K562 (cell line): ENCODE measurements around the gene ZBTB22. TPM values are rescaled to one million over a fixed set of nuclear protein-coding genes. Genes with fewer than 3 reads are reported as not detected.

Experiments used
- CCNT2 ChIP-seq: IDR thresholded peaks from 2 replicates; pipeline ENCODE4 v1.6.1; 2011; ENCODE audit warnings: borderline replicate concordance, low read depth, mild to moderate bottlenecking, moderate library complexity, mixed read lengths, low read length; ENCODE audit not compliant: insufficient read length; ENCODE audit errors: extremely low read depth
- E2F5 ChIP-seq: sonication (generic); formaldehyde crosslinking; IDR thresholded peaks from 2 replicates; pipeline ENCODE4 v1.8.0; 2022; ENCODE audit warnings: mild to moderate bottlenecking, missing genetic modification reagents
- ETV5 ChIP-seq: sonication (generic); formaldehyde crosslinking; IDR thresholded peaks from 2 replicates; pipeline ENCODE4 v1.4.0; 2020; ENCODE audit warnings: low read depth, mild to moderate bottlenecking, missing genetic modification reagents
- GMEB1 ChIP-seq: fragments of 250-450 bp; sonication (Bioruptor Pico); IDR thresholded peaks from 2 replicates; pipeline ENCODE4 v1.4.0; 2020; ENCODE audit warnings: mild to moderate bottlenecking
- HDAC3 ChIP-seq: fragments of 450-650 bp; IDR thresholded peaks from 2 replicates; pipeline ENCODE4 v1.6.1; 2018; ENCODE audit warnings: borderline replicate concordance, mild to moderate bottlenecking, moderate library complexity; ENCODE audit not compliant: partially characterized antibody
- L3MBTL2 ChIP-seq: fragments of 450-650 bp; IDR thresholded peaks from 2 replicates; pipeline ENCODE4 v1.6.1; 2016; ENCODE audit warnings: mild to moderate bottlenecking, moderate library complexity
- MYC ChIP-seq, 2 experiments: fragments of 250-450 bp in 1 of 2; sonication (Bioruptor Pico) in 1 of 2; IDR thresholded peaks; 2 replicates each; pipeline versions ENCODE4 v1.5.1 to v1.6.1; 2012 to 2021; ENCODE audit warnings: low read depth in 2 of 2, borderline replicate concordance in 1 of 2, improper control_type of control experiment in 1 of 2, low read length in 1 of 2, mild to moderate bottlenecking in 1 of 2, moderate library complexity in 1 of 2
- NFATC3 ChIP-seq: fragments of 450-650 bp; IDR thresholded peaks from 2 replicates; pipeline ENCODE4 v1.6.1; 2017; ENCODE audit warnings: mild to moderate bottlenecking
- NFE2L1 ChIP-seq: fragments of 450-650 bp; IDR thresholded peaks from 2 replicates; pipeline ENCODE4 v1.6.1; 2016; ENCODE audit warnings: missing genetic modification characterization, low read depth, mild to moderate bottlenecking, missing compliant biosample characterization, moderate library complexity, borderline replicate concordance
- NFIC ChIP-seq: fragments of 450-650 bp; IDR thresholded peaks from 2 replicates; pipeline ENCODE4 v1.6.1; 2017; ENCODE audit warnings: mild to moderate bottlenecking, inconsistent platforms
- POLR2AphosphoS2 ChIP-seq: IDR thresholded peaks from 2 replicates; pipeline ENCODE4 v1.6.1; 2012; ENCODE audit warnings: low read length, improper control_type of control experiment
- RERE ChIP-seq: sonication (generic); formaldehyde crosslinking; IDR thresholded peaks from 2 replicates; pipeline ENCODE4 v1.8.0; 2023; ENCODE audit warnings: missing genetic modification reagents, mild to moderate bottlenecking, borderline replicate concordance
- SMAD4 ChIP-seq: fragments of 250-450 bp; sonication (Bioruptor Pico); conservative IDR thresholded peaks from 2 replicates; pipeline ENCODE4 v1.8.0; 2021; ENCODE audit warnings: inconsistent platforms, mild to moderate bottlenecking, moderate library complexity
- SREBF2 ChIP-seq: sonication (generic); formaldehyde crosslinking; IDR thresholded peaks from 2 replicates; pipeline ENCODE4 v1.4.0; 2020; ENCODE audit warnings: mild to moderate bottlenecking, missing genetic modification reagents
- TCF15 ChIP-seq: fragments of 250-450 bp; sonication (Bioruptor Pico); IDR thresholded peaks from 2 replicates; pipeline ENCODE4 v1.8.0; 2022; ENCODE audit warnings: moderate library complexity, mild to moderate bottlenecking, inconsistent platforms
- ZNF324 ChIP-seq: fragments of 250-450 bp; sonication (Bioruptor Pico); IDR thresholded peaks from 2 replicates; pipeline ENCODE4 v1.4.0; 2020; ENCODE audit warnings: mild to moderate bottlenecking
- polyA plus RNA-seq, 8 experiments: library from polyadenylated mRNA; depleted of rRNA in 4 of 8; stranded (reverse) in 5 of 8; unstranded in 3 of 8; fragments of >200 nt; fragmentation: Nextera tagmentation in 2 of 8; fragmentation: Illumina TruSeq in 1 of 8; extraction: Ambion mirVana in 2 of 8; extraction: Trizol in 1 of 8; gene quantifications; 2 replicates each; pipeline versions ENCODE4 v1.2.1 to v1.2.3, GENCODE V29; 2011 to 2014; ENCODE audit warnings: inconsistent platforms in 1 of 8, missing spikeins in 1 of 8
- total RNA-seq, 7 experiments: library from RNA; depleted of rRNA in 6 of 7; stranded (reverse); fragments of >200 nt in 6 of 7; fragmentation: Illumina TruSeq in 2 of 7; extraction: Trizol in 2 of 7; gene quantifications; 2 replicates each; pipeline versions ENCODE4 v1.2.1 to v1.2.3, GENCODE V29; 2011 to 2021; ENCODE audit warnings: low replicate concordance in 1 of 7

ZBTB22 gene
- total and polyA plus RNA-seq, 9 of the 15 experiments (the other 6 are each of a cell fraction or from before 2014, with no cell fraction given): 0.21 to 11.9 (median 7.1) TPM

- TF ChIP-seq RERE (CRISPR knock-in tag) (no peak), NFE2L1 (no peak), GMEB1 (CRISPR knock-in tag) (no peak), TCF15 (no peak), E2F5 (CRISPR knock-in tag) (0 out of 2 replicates have a peak, but pooled peaks have one; percentile 55), NFATC3 (no peak), CCNT2 (peak; percentile 73), L3MBTL2 (peak; percentile 37; the same call in 1 of the 2 replicates), POLR2AphosphoS2 (peak; percentile 51; the same call in 1 of the 2 replicates), SREBF2 (CRISPR knock-in tag) (0 out of 2 replicates have a peak, but pooled peaks have one; percentile 32), SMAD4 (CRISPR knock-in tag) (peak; percentile 58), HDAC3 (no peak), ZNF324 (CRISPR knock-in tag) (peak; percentile 74; the same call in 1 of the 2 replicates), MYC (IDR thresholded peaks at IDR 0.05; ENCODE audit: low read depth, low read length) (peak; percentile 24), MYC (CRISPR knock-in tag; IDR thresholded peaks at IDR 0.05; ENCODE audit: borderline replicate concordance, low read depth) (0 out of 2 replicates have a peak, but pooled peaks have one; percentile 49), ETV5 (CRISPR knock-in tag) (0 out of 2 replicates have a peak, but pooled peaks have one; percentile 30), NFIC (peak; percentile 31; the same call in 1 of the 2 replicates)
Measured at GRCh38 chr6:33314943-33315792, 2.4 kb downstream of the ZBTB22 start (continued).
